GM19240 (cell line): ENCODE data around the gene BEST2.
A peak's percentile ranks its signal among the peaks of the same experiment; 100 is the strongest.
"Not testable (repeated sequence)": the region's sequence is repeated elsewhere in the genome, so short reads cannot be mapped to it uniquely, and the experiment has no call there.

Source experiments
- DNase-seq: peaks from one replicate; pipeline ENCODE4 v3.0.0; 2011; ENCODE audit warnings: low spot score; ENCODE audit not compliant: insufficient read length

BEST2 gene

DNA sequence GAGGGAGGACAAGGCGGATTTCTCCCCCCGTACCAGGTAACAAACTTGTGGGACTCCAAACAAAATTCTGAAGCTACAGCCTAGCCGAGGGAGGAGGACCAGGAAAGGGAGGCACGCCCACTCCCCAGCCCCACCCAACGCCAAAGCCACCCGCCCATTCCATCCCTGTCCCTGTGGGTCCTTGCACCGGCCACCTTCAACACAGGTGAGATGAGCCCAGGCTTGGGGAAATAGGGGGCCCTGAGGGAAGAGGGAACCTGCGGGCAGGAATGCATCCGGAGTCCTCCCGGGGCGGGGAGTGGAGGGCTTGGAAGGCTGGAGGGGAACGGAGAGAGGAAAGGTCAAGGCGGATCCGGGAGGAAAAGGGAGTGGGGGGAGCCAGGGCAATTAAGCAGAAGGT lies at the start of gene BEST2:
TSS of gene BEST2 (plus strand) at position 157 of the 400 bp plus-strand sequence. CDS start 802 bp downstream, outside the sequence.
- no peak for DNase-seq

DNA sequence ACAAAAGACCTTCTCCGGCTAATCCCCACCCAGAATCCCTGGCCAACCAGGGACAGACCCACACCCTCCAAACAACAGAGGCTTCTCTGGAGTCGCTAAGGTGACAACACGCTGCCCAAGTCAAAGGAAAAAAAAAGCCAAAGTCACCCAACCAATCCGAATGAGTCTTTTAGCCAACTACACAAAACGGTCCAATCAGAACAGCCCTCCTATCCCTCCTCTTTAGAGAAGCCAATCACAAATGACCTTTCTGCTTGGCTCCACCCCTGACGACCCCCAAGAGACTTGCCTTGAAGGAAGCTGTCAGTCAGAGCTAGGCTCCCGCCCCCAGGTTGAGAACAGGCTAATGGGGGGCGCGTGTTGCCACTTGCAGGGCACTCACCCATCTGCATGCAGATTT lies 48.5 kb upstream of the BEST2 start:
- DNase-seq: no peak

DNA sequence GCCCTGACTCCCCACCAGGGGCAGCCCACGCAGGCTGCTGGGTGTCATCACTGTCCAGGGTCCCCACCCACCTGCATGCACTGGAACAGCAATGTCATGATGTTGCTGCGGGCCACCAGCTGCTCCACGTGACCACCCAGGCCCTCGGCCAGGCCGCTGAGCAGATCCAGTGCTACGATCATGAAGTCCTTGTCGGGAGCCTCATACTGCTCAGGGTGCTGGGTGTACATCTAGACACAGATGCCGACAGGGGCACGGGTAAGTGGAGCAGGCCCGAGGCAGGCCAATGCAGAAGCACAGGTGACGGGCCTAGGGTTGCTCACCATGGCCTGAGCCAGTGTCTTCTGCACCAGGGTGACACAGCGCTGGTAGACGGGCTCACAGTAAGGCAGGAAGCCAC lies 46.4 kb upstream of the BEST2 start:
- DNase-seq: no peak

DNA sequence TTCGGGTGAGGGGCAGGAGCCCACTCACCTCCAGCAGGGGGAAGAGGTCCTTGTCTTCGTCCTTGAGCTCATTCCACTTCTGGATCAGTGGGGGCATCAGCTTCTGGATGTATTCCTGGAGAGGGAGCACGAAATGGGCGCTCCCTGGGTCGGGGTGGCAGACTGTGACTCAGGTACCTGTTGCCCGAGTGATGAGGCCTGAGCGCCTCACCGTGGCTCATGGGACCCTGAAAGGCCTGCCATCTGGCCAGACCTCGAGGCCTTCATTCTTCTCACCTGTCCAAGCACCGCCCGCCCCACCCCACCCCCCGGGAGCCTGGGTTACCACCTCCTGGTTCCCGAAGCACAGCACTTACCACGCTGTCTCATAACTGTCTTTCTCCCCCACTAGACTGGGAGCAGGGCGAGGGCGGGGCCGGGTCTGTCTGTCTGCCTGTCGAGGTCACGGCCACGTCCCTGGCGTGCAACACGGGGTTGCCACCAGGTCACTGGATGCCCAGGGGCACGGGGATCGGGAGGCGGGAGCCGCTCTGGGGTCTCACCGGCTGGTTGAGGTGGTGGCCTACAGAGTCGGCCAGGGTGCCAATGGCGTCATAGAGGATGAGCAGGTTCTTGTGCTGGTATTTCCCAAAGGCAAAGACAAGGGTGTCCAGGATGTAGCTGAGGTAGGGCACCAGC lies 45.8 kb upstream of the BEST2 start:
- DNase-seq: no peak

DNA sequence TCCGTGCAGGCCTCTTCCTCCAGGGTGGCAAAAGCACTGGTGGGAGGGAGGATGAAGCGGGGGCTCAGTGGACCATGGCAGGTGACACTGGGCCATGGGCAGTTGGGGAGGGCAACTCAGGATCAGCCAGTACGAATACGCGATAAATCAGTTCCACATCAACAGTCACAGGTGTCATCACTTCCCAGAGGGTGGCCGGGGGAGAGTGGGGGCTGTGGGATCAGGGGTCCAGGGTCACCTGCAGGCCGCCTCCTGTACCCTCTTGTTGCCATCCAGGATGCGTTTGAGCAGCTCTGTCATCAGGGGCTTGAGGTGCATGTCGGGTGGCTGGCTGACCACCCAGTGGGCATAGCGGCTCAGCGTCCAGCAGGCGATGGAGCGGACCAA lies 45.3 kb upstream of the BEST2 start:
- no peak for DNase-seq

DNA sequence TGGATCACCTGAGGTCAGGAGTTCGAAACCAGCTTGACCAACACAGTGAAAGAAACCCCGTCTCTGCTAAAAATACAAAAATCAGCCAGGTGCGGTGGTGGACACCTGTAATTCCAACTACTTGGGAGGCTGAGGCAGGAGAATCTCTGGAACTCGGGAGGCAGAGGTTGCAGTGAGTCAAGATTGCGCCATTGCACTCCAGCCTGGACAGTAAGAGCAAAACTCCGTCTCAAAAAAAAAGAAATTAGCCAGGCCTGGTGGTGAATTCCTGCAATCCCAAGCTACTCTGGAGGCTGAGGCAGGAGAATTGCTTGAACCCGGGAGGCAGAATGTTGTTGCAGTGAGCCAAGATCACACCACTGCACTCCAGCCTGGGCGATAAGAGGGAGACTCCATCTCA lies 43.0 kb upstream of the BEST2 start:
- no peak for DNase-seq

DNA sequence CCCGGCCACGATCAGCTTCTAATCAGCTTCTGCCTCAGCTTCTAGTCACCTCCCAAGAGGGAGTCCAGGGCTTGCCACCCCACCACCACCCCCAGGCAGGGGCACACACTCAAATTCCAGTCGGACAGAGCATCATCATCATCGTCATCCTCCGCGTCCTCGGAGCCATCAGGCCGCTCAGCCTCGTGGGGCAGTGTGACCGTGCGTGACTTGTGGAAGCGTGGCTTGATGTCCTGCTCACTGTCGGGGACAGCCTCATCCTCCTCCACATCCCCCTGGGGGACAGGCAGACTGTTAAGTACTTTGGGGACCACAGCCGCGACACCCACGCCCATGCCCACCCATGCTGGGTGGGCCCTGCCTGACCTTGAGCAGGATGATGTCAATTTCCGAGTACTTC lies 40.4 kb upstream of the BEST2 start:
- DNase-seq: no peak

DNA sequence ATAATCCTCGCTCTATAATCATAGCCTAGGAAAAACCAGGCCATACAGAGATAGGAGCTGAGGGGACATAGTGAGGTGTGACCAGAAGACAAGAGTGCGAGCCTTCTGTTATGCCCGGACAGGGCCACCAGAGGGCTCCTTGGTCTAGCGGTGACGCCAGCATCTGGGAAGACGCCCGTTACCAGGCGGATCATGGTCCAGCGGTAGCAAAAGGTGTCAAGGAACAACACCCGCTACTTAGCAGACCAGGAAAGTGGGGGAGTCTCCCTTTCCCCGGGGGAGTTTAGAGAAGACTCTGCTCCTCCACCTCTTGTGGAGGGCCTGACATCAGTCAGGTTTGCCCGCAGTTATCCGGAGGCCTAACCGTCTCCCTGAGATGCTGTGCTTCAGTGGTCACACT lies 39.5 kb upstream of the BEST2 start:
- DNase-seq: not testable (repeated sequence)

DNA sequence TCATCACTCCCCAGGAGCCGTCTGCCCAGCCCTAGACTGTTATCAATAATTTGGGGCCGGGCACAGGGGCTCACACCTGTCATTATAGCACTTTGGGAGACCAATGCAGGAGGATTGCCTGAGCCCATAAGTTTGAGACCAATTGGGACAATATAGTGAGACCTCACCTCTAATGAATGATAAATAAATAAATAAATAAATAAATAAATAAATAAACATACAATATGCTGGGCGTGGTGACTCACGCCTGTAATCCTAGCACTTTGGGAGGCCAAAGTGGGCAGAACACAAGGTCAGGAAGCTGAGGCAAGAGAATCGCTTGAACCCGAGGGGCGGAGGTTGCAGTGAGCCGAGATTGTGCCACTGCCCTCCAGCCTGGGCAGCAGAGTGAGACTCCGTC lies 38.3 kb upstream of the BEST2 start:
- DNase-seq: not testable (repeated sequence)

DNA sequence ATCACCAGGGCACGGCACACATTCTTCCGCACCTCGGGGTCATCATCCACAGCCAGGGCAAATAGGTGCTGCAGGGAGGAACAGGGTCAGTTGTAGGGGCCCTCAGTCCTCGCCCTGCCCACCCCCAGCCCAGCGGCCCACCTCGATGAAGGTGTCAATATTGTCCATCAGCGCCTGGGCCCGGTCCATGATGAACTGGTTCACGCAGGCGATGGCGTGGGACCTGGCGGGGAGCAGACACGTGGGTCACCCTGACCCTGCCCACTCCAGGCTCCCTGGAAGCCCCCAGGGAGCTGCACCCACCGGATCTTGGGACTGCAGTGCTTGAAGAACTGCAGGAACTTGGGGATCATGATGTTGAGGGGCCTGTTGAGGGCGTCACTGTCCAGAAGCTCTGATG lies 36.5 kb upstream of the BEST2 start:
- DNase-seq: no peak

DNA sequence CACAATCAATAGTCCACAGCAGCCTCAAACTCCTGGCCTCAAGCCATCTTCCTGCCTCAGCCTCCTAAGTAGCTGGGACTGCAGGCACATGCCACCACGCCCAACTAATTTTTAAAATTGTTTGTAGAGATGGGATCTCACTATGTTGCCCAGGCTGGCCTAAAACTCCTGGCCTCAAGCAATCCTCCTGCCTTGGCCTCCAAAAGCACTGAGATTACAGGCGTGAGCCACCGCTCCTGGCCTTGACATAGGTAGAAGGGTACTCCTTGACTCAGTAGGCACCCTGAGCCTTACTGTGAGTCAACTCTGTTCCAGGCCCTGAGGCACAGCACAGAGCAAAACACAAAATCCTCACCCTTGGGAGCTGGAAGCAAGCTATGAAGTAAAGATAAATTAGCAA lies 35.7 kb upstream of the BEST2 start:
- DNase-seq: no peak

DNA sequence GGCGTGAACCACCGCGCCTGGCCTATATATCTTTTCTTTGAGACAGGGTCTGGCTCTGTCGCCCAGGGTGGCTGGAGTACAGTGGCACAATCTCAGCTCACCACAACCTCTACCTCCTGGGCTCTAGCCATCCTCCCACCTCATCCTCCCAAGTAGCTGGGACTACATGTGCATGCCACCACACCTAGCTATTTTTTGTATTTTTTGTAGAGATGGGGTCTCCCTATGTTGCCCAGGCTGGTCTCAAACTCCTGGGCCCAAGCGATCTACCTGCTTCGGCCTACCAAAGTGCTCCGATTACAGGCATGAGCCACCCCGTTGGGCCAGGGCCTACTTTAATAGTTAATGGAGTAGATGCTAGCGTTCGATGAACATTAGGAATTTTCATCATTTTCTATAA lies 31.3 kb upstream of the BEST2 start:
- no peak for DNase-seq

DNA sequence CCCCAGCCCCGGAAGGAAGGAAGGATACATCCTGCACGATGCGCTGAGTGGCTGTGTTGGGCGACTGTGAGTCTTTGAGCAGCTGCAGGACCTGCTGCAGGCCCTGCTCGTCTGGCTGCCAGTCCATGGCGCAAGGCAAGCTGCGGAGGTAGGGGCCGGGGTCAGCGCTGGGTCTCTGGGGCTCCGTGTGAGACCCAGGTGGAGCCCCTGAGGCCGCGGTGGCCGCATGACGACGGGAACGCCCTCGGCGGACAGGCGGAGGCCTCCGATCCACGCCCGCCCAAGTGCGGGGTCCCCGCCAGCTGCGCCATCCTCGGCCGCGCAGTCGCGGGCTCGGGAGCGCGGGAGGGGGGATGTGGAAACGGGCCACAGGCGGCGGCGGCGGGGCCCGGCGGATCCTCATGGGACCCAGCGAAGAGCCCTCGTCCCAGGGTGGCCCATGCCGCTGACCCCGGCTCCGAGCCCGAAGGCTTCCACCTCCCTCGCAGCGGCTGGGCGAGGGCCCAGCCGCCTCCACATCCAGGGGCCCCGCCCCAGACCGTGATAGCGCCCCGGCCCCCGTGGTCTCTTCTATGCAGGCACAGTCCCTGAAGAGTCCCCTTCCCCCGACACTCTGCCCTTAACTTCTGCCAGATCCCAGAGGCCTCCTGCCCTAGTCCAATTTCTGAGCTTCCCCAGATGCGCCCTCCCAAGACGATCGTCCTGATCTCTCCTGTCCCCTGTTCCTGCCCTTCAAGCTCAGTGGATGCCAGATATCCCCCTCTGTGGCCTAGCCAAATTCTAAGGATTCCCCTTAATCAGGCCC lies 30.5 kb upstream of the BEST2 start:
- no peak for DNase-seq

DNA sequence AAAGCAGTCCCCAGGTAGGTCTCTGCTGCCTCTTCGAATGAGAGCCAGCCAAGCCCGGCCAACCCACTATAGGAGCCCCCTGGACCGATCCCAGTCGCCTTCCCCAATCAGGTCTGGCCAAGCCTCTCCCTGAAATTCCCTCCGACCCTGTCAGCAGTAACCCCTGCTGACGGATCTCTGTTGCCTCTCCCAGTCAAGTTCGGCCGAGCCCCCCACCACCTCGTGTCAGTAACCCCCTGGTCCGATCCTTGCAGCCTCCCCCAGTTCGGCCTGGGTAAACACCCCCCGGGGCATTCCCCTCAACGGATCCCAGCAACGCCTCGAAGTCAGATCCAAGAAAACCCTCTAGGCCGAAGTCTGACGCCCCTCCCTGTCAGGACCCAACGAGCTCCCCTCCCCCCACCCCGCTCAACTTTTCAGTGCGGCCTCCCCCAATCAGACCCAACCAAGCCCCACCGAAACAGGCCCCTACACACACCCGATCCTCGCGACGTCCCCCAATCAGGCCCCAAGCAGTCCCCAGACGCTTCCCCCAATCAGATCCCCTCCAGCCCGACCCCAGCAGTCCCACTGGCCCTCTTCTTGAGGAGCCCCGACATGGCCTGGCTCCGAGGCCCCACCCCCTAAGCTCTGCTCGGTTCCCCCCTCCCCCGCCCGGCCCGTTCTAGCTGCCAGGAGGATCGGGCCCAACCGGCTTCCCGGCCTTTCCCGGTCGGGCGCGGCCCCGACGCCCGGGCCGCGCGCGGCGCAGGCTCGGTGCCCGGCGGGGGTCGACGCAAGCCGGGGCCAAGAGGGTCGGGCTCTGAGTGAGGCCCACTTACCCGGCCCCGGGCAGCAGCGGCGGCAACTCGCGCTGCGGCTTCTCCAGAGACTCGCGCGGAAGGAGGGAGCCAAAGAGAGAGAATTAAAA lies 29.7 kb upstream of the BEST2 start:
- peak; percentile 52 for DNase-seq

DNA sequence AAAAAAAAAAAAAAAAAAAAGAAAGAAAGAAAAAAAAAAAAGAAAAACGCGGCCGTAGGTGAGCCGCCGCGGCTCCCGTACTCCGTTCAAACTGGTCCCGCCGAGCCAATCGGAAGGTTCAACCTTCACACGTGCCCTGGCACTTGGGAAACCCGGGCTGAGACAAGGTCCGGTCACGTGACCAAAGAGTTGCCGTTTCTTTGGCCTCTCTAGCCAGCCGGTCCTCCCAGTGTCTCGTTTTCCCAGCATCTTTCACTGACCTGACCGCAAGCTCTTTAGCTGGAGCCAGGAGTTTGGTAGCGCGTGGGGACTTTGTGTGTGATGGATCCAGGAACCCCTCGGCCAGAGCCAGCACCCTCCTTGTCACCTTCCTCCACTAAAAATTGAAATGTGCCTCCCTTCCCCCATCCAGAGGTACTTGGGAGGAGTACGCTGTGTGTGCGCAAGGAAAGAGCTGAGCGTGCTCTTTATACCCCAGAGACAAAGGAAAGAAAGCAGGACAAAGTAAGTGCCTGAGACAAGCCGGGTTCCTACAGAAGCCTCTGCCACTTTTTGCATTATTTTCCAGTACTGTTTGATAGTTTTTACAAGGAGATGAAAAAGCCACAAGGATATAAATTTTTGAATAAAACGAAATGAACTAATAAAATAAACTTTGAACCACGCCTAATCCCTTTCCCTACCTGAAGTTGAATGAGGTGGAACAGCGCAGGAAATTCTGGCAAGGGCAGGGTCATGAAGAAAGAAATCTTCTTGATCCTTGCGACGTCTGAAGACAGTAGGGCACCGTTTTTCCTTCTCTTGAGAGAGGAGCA lies 28.8 kb upstream of the BEST2 start:
- peak; percentile 99 for DNase-seq

DNA sequence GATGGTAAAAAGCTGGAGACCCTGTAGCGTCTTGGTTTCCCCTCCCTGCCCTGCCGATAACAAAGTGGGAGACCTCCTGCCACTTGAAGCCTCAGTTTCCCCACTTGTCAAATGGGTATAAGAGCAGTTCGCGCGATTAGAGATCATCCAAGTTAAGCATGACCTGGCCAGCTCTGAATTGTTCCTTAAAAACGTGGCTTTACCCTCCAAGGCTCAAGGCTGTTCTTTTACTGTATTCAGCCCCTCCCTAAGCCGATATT lies 28.3 kb upstream of the BEST2 start:
- no peak for DNase-seq

DNA sequence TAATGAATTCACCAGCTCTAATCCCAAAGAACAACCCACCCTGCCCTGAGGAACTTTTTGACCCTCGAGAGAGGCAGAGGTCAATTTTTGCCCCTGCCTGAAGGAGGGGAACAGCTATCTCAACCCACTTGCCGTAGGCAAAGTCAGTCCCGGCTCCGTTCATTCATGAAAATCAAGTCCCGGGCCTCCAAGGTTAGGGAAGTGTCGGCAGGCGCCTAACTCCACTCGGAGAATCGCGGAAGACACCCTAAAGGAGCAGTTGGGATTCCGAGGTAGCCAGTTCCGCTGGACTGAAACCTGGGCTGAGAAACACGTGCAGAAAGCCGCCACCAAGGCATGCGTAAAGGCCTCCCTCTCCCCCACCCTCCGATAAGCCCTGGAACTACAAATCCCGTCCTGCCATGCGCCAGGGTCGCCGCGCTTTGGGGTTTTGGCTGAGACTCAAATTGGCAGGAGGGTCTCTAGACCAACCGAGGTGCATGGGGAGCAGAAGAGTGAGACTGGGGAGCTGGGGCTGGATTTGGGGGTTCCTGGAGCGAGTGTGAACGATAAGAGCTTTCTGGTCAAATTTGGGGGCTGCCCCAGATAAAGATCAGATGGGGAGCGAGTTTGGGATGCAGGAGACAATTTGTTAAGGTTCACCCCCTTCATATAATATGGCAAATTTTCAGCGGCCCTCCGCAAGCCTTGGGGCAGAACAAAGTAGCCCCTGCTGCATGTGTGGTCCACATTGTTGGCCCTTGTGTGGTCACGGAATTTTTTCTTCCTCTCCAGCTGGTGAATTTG lies 27.8 kb upstream of the BEST2 start, which contains the start of gene TNPO2:
TSS of gene TNPO2 (minus strand) at position 292 of the 786 bp plus-strand sequence. CDS start 2,955 bp downstream, outside the sequence.
- peak; percentile 91 for DNase-seq

DNA sequence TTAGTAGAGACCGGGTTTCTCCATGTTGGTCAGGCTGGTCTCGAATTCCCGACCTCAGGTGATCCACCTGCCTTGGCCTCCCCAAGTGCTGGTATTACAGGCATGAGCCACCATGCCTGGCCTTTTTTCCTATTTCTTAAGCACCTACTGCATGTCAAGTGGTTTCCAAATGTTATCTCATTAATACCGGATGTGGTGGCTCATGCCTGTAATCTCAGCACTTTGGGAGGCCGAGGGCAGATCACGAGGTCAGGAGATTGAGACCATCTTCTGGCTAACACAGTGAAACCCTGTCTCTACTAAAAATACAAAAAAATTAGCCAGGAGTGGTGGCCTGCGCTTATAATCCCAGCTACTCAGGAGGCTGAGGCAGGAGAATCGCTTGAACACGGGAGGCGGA lies 26.0 kb upstream of the BEST2 start:
- not testable (repeated sequence) for DNase-seq

DNA sequence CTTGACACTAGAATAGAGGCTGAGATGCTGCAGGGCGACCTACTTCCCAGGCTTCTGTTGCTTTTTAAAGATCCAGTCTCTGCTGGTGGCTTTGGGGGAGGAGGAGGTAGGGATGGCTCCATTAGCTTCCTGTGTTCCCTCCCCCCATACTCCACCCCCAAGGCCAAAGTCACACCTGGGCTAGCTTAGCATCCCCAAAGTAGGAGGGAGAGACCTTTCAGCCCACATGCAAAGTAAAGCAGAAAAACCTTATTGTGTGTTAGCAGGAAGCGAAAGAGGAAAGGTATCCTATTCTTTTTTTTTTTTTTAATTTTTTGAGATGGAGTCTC lies 24.6 kb upstream of the BEST2 start:
- no peak for DNase-seq

DNA sequence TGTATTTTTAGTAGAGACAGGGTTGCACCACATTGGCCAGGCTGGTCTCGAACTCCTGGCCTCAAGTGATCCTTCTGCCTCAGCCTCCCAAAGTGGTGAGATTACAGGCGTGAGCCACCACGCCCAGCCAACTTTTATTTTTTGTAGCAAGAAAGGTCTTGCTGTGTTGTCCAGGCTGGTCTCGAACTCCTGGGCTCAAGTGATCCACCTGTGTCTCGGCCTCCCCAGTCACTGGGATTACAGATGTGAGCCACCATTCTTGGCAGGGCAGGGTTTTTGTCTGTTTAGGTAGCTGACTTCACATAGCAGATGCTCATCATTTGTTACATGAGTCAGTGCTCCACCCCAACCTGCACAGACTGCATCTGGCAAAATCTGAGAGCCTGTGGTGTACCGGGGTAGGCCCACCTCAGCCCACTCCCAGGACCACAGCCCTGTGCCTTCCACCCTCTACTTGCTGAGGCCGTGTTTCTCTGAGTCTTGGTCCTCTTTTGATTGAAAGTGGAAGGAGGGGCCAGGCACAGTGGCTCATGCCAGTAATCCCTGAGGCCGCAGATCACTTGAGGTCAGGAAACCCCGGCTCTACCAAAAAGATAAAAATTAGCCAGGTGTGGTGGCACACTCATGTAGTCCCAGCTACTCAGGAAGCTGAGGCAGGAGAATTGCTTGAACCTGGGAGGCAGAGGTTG lies 23.7 kb upstream of the BEST2 start:
- DNase-seq: no peak
